Chondrocyte (in vitro differentiated cells): ENCODE results near the gene ENO2. TPM values are rescaled to one million over a fixed set of nuclear protein-coding genes. Genes with fewer than 3 reads are reported as not detected.
"Not testable (repeated sequence)": the region's sequence is repeated elsewhere in the genome, so short reads cannot be mapped to it uniquely, and the experiment has no call there.

Experiments used
- DNase-seq: peaks from one replicate; pipeline ENCODE4 v3.0.0; 2021; ENCODE audit warnings: mixed read lengths, low spot score
- H3K27ac Mint-ChIP-seq: one replicate; pipeline ENCODE4 v1.8.0; 2021; ENCODE audit warnings: mild to moderate bottlenecking, moderate library complexity, mixed read lengths; ENCODE audit not compliant: unreplicated experiment
- H3K27me3 Mint-ChIP-seq: 2 replicates; pipeline ENCODE4 v1.8.0; 2021; ENCODE audit warnings: low read depth, mixed read lengths
- H3K36me3 Mint-ChIP-seq: 2 replicates; pipeline ENCODE4 v1.8.0; 2021; ENCODE audit warnings: low read depth, mixed read lengths
- H3K4me1 Mint-ChIP-seq: 2 replicates; pipeline ENCODE4 v1.8.0; 2021; ENCODE audit warnings: low read depth, mild to moderate bottlenecking, mixed read lengths
- H3K4me3 Mint-ChIP-seq: one replicate; pipeline ENCODE4 v1.8.0; 2021; ENCODE audit warnings: mild to moderate bottlenecking, moderate library complexity, mixed read lengths; ENCODE audit not compliant: unreplicated experiment
- H3K9me3 Mint-ChIP-seq: 2 replicates; pipeline ENCODE4 v1.8.0; 2021; ENCODE audit warnings: low read depth, mixed read lengths
- CTCF ChIP-seq: fragments of 200-600 bp; sonication (generic); IDR thresholded peaks from 2 replicates; pipeline ENCODE4 v1.5.0; 2021; ENCODE audit warnings: antibody characterized with exemption, mild to moderate bottlenecking, moderate library complexity
- total RNA-seq: library from RNA; stranded (reverse); gene quantifications from 3 replicates; pipeline ENCODE4 v1.2.1, GENCODE V29; 2021

Gene ENO2
- total RNA-seq, 1 donor from 2014 or later: 58.6 TPM

- DNase-seq: peak; percentile 80
- no peaks in the 10 kb centered on the region for H3K27me3 Mint-ChIP-seq
- peaks cover 2% of the 10 kb centered on the region for H3K36me3 Mint-ChIP-seq
- H3K4me1 Mint-ChIP-seq: no peaks in the 10 kb centered on the region
- no peak overlapping the region for H3K4me3 Mint-ChIP-seq
- TF ChIP-seq CTCF: no peak
- no peaks in the 10 kb centered on the region for H3K9me3 Mint-ChIP-seq
- no peak overlapping the region for H3K27ac Mint-ChIP-seq
Measured at GRCh38 chr12:6884539-6884938, 29.8 kb upstream of the ENO2 start.

- H3K4me3 Mint-ChIP-seq, H3K4me1 Mint-ChIP-seq, H3K36me3 Mint-ChIP-seq, H3K27me3 Mint-ChIP-seq, H3K9me3 Mint-ChIP-seq: not testable (repeated sequence)
- peak; percentile 15 for DNase-seq
- H3K27ac Mint-ChIP-seq: peak overlapping the region; percentile 83
Measured at GRCh38 chr12:6886206-6886999, 28.0 kb upstream of the ENO2 start.

- no peak for TF ChIP-seq CTCF
- Mint-ChIP-seq H3K4me3 (no peak overlapping the region), H3K4me1 (peaks cover 13% of the 10 kb centered on the region), H3K36me3 (peaks cover 2% of the 10 kb centered on the region), H3K9me3 (no peaks in the 10 kb centered on the region), H3K27me3 (no peaks in the 10 kb centered on the region), H3K27ac (no peak overlapping the region)
- DNase-seq: peak; percentile 15
Measured at GRCh38 chr12:6887460-6887859, 26.9 kb upstream of the ENO2 start.

GRCh38 chr12:6888360-6888759, 26.0 kb upstream of the ENO2 start:
- peaks cover 1% of the 10 kb centered on the region for H3K36me3 Mint-ChIP-seq
- no peak for TF ChIP-seq CTCF
- H3K9me3 Mint-ChIP-seq: no peaks in the 10 kb centered on the region
- H3K27me3 Mint-ChIP-seq: no peaks in the 10 kb centered on the region
- H3K27ac Mint-ChIP-seq: no peak overlapping the region
- DNase-seq: no peak
- no peak overlapping the region for H3K4me3 Mint-ChIP-seq
- H3K4me1 Mint-ChIP-seq: peaks cover 15% of the 10 kb centered on the region

- not testable (repeated sequence) for H3K36me3 Mint-ChIP-seq, H3K27me3 Mint-ChIP-seq, H3K27ac Mint-ChIP-seq, H3K4me3 Mint-ChIP-seq, H3K9me3 Mint-ChIP-seq
- H3K4me1 Mint-ChIP-seq: peaks cover 15% of the 10 kb centered on the region
- DNase-seq: peak; percentile 9
Measured at GRCh38 chr12:6888794-6889193, 25.6 kb upstream of the ENO2 start.

- H3K36me3 Mint-ChIP-seq, H3K27me3 Mint-ChIP-seq, H3K9me3 Mint-ChIP-seq: not testable (repeated sequence)
- H3K4me3 Mint-ChIP-seq: peak overlapping the region; percentile 72
- peak; percentile 37 for DNase-seq
- H3K4me1 Mint-ChIP-seq: peaks cover 15% of the 10 kb centered on the region
- H3K27ac Mint-ChIP-seq: peak overlapping the region; percentile 92
Measured at GRCh38 chr12:6889775-6890573, 24.4 kb upstream of the ENO2 start.
